Progenitor cell of endocrine pancreas (in vitro differentiated cells): ENCODE measurements around the gene EVA1A. TPM values are rescaled to one million over a fixed set of nuclear protein-coding genes. Genes with fewer than 3 reads are reported as not detected.

Experiments
- DNase-seq: peaks from one replicate; pipeline ENCODE4 v3.0.0; 2021; ENCODE audit warnings: low spot score; ENCODE audit not compliant: unreplicated experiment
- H3K27ac Mint-ChIP-seq: 2 replicates; pipeline ENCODE4 v1.8.0; 2021; ENCODE audit warnings: mild to moderate bottlenecking, moderate library complexity, mixed read lengths
- H3K27me3 Mint-ChIP-seq: 2 replicates; pipeline ENCODE4 v1.8.0; 2021; ENCODE audit warnings: mixed read lengths
- H3K36me3 Mint-ChIP-seq: 2 replicates; pipeline ENCODE4 v1.8.0; 2022; ENCODE audit warnings: mixed read lengths; ENCODE audit not compliant: insufficient read depth
- H3K4me1 Mint-ChIP-seq: 2 replicates; pipeline ENCODE4 v1.8.0; 2021; ENCODE audit warnings: low read depth, mixed read lengths
- H3K4me3 Mint-ChIP-seq: 2 replicates; pipeline ENCODE4 v1.8.0; 2021; ENCODE audit warnings: low read depth, mild to moderate bottlenecking, moderate library complexity, mixed read lengths
- H3K9me3 Mint-ChIP-seq: 2 replicates; pipeline ENCODE4 v1.8.0; 2021; ENCODE audit warnings: low read depth, mixed read lengths
- CTCF ChIP-seq: fragments of 200-600 bp; sonication (generic); IDR thresholded peaks from one replicate; pipeline ENCODE4 v1.5.0; 2021; ENCODE audit warnings: antibody characterized with exemption, mild to moderate bottlenecking; ENCODE audit not compliant: unreplicated experiment
- total RNA-seq: library from RNA; stranded (reverse); gene quantifications from 2 replicates; pipeline ENCODE4 v1.2.1, GENCODE V29; 2021

The EVA1A gene
- total RNA-seq, 1 donor from 2014 or later: 10.9 TPM

- Mint-ChIP-seq H3K27me3 (no peaks in the 10 kb centered on the region), H3K27ac (no peak overlapping the region), H3K4me1 (no peaks in the 10 kb centered on the region), H3K9me3 (peaks cover 29% of the 10 kb centered on the region), H3K4me3 (no peak overlapping the region), H3K36me3 (peaks cover 52% of the 10 kb centered on the region)
- TF ChIP-seq CTCF: no peak
- DNase-seq: no peak
Measured at GRCh38 chr2:75513616-75514170, 47.0 kb downstream of the EVA1A start.

- H3K4me1 Mint-ChIP-seq: no peaks in the 10 kb centered on the region
- H3K36me3 Mint-ChIP-seq: peaks cover 56% of the 10 kb centered on the region
- no peak overlapping the region for H3K27ac Mint-ChIP-seq
- H3K4me3 Mint-ChIP-seq: no peak overlapping the region
- no peak for TF ChIP-seq CTCF
- DNase-seq: no peak
- no peaks in the 10 kb centered on the region for H3K27me3 Mint-ChIP-seq
- H3K9me3 Mint-ChIP-seq: peaks cover 31% of the 10 kb centered on the region
Measured at GRCh38 chr2:75512455-75513212, 48.1 kb downstream of the EVA1A start.

- Mint-ChIP-seq H3K4me3 (no peak overlapping the region), H3K27me3 (no peaks in the 10 kb centered on the region), H3K27ac (no peak overlapping the region), H3K9me3 (peaks cover 11% of the 10 kb centered on the region), H3K4me1 (no peaks in the 10 kb centered on the region), H3K36me3 (peaks cover 22% of the 10 kb centered on the region)
- TF ChIP-seq CTCF: no peak
- no peak for DNase-seq
Measured at GRCh38 chr2:75506101-75506697, 54.5 kb downstream of the EVA1A start.

- DNase-seq: no peak
- no peak overlapping the region for H3K4me3 Mint-ChIP-seq
- peaks cover 11% of the 10 kb centered on the region for H3K9me3 Mint-ChIP-seq
- no peaks in the 10 kb centered on the region for H3K27me3 Mint-ChIP-seq
- TF ChIP-seq CTCF: no peak
- H3K27ac Mint-ChIP-seq: no peak overlapping the region
- H3K36me3 Mint-ChIP-seq: peaks cover 17% of the 10 kb centered on the region
- H3K4me1 Mint-ChIP-seq: no peaks in the 10 kb centered on the region
Measured at GRCh38 chr2:75505012-75505411, 55.7 kb downstream of the EVA1A start.

GRCh38 chr2:75503048-75503607 is 57.6 kb downstream of the EVA1A start:
- TF ChIP-seq CTCF: no peak
- Mint-ChIP-seq H3K4me3 (no peak overlapping the region), H3K27me3 (no peaks in the 10 kb centered on the region), H3K9me3 (no peaks in the 10 kb centered on the region), H3K27ac (no peak overlapping the region), H3K4me1 (peaks cover 7% of the 10 kb centered on the region), H3K36me3 (peaks cover 5% of the 10 kb centered on the region)
- no peak for DNase-seq
